Measurements from ENCODE around the gene COTL1.

GRCh38 chr16:84643180-84643583 lies 25.3 kb upstream of the COTL1 start:
- TF ChIP-seq, protein P1, sequence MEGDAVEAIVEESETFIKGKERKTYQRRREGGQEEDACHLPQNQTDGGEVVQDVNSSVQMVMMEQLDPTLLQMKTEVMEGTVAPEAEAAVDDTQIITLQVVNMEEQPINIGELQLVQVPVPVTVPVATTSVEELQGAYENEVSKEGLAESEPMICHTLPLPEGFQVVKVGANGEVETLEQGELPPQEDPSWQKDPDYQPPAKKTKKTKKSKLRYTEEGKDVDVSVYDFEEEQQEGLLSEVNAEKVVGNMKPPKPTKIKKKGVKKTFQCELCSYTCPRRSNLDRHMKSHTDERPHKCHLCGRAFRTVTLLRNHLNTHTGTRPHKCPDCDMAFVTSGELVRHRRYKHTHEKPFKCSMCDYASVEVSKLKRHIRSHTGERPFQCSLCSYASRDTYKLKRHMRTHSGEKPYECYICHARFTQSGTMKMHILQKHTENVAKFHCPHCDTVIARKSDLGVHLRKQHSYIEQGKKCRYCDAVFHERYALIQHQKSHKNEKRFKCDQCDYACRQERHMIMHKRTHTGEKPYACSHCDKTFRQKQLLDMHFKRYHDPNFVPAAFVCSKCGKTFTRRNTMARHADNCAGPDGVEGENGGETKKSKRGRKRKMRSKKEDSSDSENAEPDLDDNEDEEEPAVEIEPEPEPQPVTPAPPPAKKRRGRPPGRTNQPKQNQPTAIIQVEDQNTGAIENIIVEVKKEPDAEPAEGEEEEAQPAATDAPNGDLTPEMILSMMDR (IDR thresholded peaks at IDR 0.05) = peak in 1 of 3 donors; percentile 11
- TF ChIP-seq POLR2A (IDR thresholded peaks at IDR 0.05) (no peak), EP300 (IDR thresholded peaks at IDR 0.05) (no peak)

Measured in ovary (tissue), 3 donors.